Fibroblast of skin of right biceps (primary cell): ENCODE data around the gene SHTN1.
A peak's percentile ranks its signal among the peaks of the same experiment; 100 is the strongest.

Source experiments
- DNase-seq: peaks from one replicate; pipeline ENCODE4 v3.0.0-alpha.2; 2013

SHTN1 gene

DNA sequence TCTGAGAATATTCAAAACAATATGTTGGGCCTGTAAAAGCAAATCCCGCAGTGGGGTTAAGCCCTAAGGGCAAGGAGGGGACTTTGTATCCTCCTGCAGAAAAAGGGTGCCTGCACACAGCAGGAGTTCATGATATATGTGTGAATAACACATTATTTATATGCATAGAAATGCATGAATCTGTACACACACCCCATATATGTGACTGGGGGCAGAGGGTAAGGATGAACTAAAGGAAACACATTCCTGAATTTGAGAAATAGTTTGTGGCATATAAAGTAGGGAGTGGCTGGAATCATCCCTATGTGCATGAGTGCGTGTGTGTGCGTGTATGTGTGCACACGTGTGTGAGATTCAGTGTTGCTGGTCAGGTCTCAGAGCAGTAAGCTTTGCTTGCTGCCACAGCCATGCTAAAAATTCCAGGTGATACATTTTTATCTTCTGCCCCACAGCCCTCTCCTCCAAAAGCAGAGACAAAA lies 136.8 kb downstream of the SHTN1 start:
- DNase-seq, result no peak

- DNase-seq, result peak; percentile 26
These were observed 137.9 kb downstream of the SHTN1 start for GRCh38 chr10:116866987-116867595.

GRCh38 chr10:116866066-116866465 lies 138.9 kb downstream of the SHTN1 start:
- no peak for DNase-seq

DNA sequence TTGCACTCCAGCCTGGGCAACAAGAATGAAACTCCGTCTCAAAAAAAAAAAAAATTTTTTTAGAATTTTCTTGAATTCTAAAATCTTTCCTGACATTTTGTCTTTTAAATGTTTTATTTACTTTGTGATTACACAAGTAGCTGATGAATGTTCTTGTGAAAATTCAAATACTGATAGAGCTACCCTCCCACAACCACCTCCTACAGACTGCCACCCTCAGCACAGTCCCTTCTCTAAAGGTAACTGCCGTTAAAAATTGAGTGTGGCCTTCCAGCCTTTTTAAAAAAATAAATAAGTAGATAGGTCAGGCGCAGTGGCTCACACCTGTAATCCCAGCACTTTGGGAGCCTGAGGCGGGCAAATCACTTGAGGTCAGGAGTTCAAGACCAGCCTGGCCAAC lies 140.6 kb downstream of the SHTN1 start:
- no peak for DNase-seq

DNA sequence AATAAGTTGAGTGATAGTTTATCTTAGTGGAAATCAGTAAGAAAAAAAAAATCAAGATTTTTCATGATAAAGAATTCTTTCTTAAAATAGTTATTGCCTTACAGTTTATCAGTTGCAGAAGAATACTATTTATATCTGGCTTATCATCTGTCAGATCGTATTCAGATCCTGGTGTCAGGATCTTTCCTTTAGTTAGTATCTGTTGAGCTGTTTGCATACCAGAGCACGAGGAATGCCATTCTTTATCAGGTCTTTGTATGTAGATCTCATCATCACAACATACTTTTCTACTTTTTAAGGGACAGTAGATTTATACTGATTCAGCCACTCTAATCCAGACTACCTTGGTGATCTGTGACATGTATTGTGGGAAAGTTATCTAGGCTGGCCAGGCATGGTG lies 143.2 kb downstream of the SHTN1 start:
- DNase-seq, result no peak

DNA sequence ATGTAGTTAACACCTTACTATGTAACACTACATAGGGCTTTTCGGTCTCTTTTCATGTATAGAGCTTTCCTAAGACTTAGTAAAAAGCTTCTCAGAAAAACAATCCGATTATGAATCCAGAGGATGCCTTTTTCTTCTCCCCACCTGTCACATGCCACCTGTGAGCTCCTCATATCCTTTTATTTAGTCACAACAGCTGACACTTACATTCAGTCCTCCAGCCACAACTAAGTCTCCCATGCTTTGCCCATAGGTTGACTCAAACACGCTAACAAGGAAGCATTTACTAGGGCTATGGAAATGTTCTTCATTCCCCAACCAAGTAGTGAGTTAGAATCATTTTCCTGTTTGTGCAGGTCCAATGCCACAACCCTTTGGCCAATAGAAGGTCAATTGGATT lies 147.8 kb downstream of the SHTN1 start:
- DNase-seq, result no peak

GRCh38 chr10:116853701-116854100 lies 151.3 kb downstream of the SHTN1 start:
- DNase-seq, result no peak

DNA sequence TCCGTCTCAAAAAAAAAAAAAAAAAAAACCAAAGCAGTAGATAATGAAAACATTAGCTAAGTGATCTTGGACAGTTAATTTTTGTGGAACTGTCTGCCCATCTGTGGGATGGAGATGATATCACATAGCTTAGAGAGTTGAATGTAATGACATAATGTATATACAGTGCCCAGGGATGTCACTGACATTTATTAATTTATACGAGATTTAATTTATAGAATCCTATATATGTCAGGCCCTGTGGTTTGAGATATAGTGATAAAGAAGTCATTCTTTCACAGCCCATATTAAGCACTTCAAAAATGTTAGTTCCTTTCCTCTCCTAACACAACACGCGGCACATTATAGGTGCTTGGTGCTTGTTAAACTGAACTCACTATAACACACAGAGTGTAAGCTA lies 151.7 kb downstream of the SHTN1 start:
- no peak for DNase-seq

DNA sequence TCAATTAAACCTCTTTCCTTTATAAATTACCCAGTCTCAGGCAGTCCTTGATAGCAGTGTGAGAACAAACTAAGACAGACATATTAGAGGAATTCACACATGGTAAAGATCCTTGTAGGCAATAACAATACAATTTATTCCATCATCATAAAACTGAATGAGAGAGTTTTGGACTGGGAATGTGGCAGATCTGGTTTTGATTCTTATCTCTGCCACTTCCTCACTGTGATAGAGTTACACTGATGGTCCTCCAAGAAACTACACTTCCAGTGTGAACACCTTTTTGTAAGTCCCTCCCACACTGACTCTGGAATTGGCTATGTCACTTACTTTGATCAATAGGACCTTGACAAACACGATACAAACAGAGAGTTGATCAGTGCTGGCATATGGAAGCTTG lies 152.7 kb downstream of the SHTN1 start:
- no peak for DNase-seq

DNA sequence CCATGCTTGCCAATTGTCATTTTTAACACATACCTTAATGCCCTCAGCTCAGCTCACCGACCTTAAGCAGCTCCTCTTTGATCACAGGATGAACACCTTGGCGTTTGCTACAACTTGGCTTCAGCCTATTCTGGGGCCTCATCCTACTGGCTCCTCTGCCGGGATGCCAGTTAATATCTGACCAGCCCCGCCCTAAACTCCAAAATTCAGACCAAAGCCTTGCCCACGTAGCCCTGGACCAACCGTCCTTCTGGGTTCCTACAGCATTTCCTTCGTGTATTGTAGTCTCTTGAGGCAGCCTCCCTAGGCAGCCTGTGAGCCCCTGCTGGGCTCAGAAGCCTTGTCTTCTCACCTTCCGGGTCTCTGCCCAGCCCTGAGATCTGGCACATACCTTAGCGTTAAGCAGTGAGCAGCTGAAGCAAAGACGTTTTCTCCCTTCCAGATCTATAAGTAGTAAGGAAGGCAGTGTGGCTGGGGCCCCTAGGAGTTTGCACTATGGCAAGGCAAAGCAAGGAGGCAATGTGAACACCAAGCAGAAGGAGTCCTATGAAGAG lies 154.9 kb downstream of the SHTN1 start:
- no peak for DNase-seq

DNA sequence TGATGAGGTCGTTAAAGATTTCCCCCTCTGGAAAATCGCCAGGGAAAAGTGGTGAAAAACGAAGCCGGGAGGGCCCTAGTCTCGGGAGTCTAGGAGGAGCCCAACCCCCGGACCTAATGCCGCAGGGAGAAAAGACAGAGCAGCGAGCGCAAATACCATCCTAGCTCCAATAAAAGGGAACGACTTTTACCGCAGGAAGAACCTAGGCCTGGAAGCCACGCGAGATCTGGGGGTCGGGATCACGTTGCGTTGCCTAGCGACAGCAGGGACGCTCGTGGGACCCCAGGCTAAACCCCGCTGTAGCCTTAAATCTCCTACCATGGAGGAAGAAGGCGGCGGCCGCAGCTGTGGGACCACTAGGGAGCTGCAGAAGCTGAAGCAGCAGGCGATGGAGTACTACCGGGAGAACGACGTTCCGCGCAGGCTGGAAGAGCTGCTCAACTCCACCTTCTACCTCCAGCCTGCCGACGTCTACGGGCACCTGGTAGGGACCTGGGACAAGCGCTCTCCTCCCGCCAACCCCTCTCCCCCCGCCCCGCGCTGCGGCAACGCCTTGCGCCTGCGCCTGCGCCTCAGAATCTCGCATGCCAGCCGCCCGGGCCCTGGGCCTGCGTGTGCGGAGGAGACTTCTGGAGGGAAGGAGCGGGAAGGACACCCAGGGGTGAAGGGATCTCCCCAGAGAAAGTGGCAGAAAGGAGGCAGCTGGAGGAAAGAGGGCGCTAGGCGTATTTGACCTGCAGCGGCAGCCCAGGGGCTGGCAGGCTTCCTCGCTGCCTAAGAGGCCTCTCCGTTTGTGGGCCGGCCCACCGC lies 155.5 kb downstream of the SHTN1 start, which contains the start of gene ENO4:
ENO4 (plus strand) TSS at position 252 of the 810 bp plus-strand sequence; CDS start at position 320, 68 bp downstream.
- DNase-seq, result peak; percentile 86

- no peak for DNase-seq
These were observed 156.1 kb downstream of the SHTN1 start for GRCh38 chr10:116848944-116849247.

DNA sequence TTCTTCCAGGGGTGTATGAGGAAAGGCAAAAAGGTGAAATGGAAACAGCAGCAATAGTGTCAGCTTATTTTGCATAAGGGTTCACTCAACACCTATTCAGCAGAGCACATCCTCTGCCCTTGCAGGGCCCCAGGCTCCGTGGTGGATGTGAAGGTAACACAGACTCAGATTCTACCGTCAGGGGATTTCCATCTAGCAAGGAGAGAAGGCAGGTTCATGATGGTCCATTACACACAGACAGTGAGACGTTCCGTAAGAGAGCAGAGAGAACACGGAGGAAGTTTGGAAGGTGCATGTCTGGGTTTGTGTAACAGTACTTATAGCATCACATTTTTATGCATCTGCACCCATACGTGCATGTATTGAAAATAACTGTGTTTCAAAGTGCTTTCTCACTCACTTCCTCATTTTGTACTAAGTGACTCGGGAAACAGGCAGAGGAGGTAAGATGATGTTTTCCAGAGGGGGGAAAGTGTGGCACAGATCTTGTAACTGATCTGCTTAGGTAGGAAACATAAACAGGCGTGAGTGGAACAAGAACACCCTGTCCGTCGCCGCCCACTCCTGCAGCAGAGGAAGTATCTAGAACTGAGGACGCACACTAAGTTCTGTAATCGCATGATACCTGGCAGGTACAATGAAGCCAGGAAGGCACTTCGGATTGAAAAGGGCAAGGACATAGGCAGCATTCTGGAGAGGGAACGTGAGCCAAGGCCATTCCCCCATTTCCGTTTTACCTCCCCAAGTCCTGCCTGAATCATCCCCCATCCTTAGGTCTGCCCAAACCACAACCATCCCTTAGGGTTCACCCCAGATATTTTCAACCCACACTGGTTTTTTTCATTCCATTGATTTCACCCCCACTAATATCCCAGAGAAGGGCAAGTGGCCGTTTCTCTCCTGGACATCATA lies 156.7 kb downstream of the SHTN1 start:
- DNase-seq, result peak; percentile 38

- DNase-seq, result peak; percentile 4
These were observed 159.2 kb downstream of the SHTN1 start for GRCh38 chr10:116845823-116846222.

GRCh38 chr10:116840389-116841075 lies 164.5 kb downstream of the SHTN1 start:
- DNase-seq, result no peak

- no peak for DNase-seq
These were observed 166.8 kb downstream of the SHTN1 start for GRCh38 chr10:116838143-116838725.

GRCh38 chr10:116836902-116837523 lies 168.0 kb downstream of the SHTN1 start:
- DNase-seq, result no peak

GRCh38 chr10:116836083-116836482 lies 168.9 kb downstream of the SHTN1 start:
- no peak for DNase-seq

DNA sequence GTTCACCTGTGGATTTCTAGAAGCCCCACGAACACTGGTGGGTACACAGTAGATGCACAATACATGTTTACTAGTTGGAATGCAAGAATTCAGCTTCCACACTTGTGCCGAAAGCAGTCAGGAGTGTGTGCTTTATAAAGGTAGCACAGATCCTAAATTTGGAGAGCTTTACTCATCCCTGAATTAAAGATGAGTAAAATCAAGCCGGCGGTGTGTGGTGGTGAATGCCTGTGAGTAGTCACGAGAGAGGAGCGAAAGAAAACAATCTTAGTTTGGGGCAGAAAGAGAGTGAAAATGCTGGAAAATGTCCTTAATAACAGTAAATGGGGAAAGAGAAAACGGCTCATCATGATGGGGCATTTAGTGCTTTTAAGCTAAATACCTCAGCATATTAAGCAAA lies 169.3 kb downstream of the SHTN1 start:
- DNase-seq, result no peak

GRCh38 chr10:116833986-116834985 lies 170.7 kb downstream of the SHTN1 start:
- DNase-seq, result no peak
